Adrenal gland (tissue), 12 donors: ENCODE measurements around the gene CNP. TPM values are rescaled to one million over a fixed set of nuclear protein-coding genes. Genes with fewer than 3 reads are reported as not detected.
A peak's percentile ranks its signal among the peaks of the same experiment; 100 is the strongest.

ENCODE experiments used
- DNase-seq, 7 donors: peaks; one replicate each; pipeline ENCODE4 v3.0.0-alpha.2; 2019 to 2020
- H3K27ac ChIP-seq, 5 donors: fragments of 200-600 bp; sonication (generic) in 4 of 5; 1 replicate in 3 of 5; 2 replicates in 2 of 5; pipeline versions ENCODE4 v1.5.1 to v1.8.0; 2016 to 2020; ENCODE audit warnings: mild to moderate bottlenecking in 1 of 5
- H3K27me3 ChIP-seq: fragments of 200-600 bp; 2 replicates; pipeline ENCODE4 v1.8.0; 2021
- H3K36me3 ChIP-seq, 2 donors: fragments of 200-600 bp; replicated peaks in 1 of 2; 1 replicate in 1 of 2; 2 replicates in 1 of 2; pipeline versions ENCODE4 v1.5.1 to v1.8.0; 2018 to 2022
- H3K4me1 ChIP-seq, 2 donors: fragments of 200-600 bp; replicated peaks in 1 of 2; 1 replicate in 1 of 2; 2 replicates in 1 of 2; pipeline versions ENCODE4 v1.5.1 to v1.8.0; 2018 to 2021
- H3K4me3 ChIP-seq, 4 donors: fragments of 200-600 bp; sonication (generic) in 3 of 4; one replicate each; pipeline ENCODE4 v1.5.1; 2016 to 2018
- H3K9me3 ChIP-seq, 3 donors: fragments of 200-600 bp; sonication (generic) in 1 of 3; replicated peaks in 1 of 3; 1 replicate in 2 of 3; 2 replicates in 1 of 3; pipeline versions ENCODE4 v1.5.1 to v1.8.0; 2016 to 2021
- POLR2A ChIP-seq, 2 donors: fragments of 450-650 bp; IDR thresholded peaks; one replicate each; pipeline ENCODE4 v1.6.1; 2017; ENCODE audit warnings: antibody characterized with exemption in 2 of 2, mild to moderate bottlenecking in 2 of 2, moderate library complexity in 1 of 2
- WGBS, 4 donors: extraction: QIAGEN DNeasy Blood & Tissue Kit in 2 of 4; methylation state at CpG; one replicate each; pipeline versions ENCODE4 v1.1.5 to v1.1.7; 2013 to 2017; 5-methylcytosine and 5-hydroxymethylcytosine counted together
- intact Hi-C, 2 donors: fragments of 100-400 bp; cut with DNase I; formaldehyde crosslinking; loops; one replicate each; pipeline versions ENCODE4 v1.14.1 to v1.15.0; 2022 to 2023
- polyA plus RNA-seq, 3 donors: library from polyadenylated mRNA; stranded (reverse); fragments of 200-250 nt in 2 of 3; fragments of 350-450 nt in 1 of 3; fragmentation: Illumina TruSeq in 1 of 3; extraction: RNeasy Lipid Tissue Mini Kit (QIAGEN cat#74804) in 1 of 3; gene quantifications; one replicate each; pipeline ENCODE4 v1.2.3, GENCODE V29; 2013 to 2014
- total RNA-seq, 9 donors: library from RNA; depleted of rRNA in 4 of 9; stranded (reverse); fragments of >200 nt in 4 of 9; fragments of 120-200 nt in 1 of 9; fragmentation: NEBNext Ultra II Directional in 1 of 9; extraction: Animal tissue kit (Norgen Biotek cat#: 25700) in 1 of 9; gene quantifications; one replicate each; pipeline versions ENCODE4 v1.1.0 to v1.2.4, GENCODE V29; 2013 to 2023
- TF ChIP-seq, protein P1 (sequence below), 6 experiments: fragments of 450-650 bp in 4 of 6; fragments of 200-600 bp in 2 of 6; sonication (generic) in 1 of 6; IDR thresholded peaks; 1 replicate in 5 of 6; 2 replicates in 1 of 6; pipeline versions ENCODE4 v1.5.1 to v1.8.0; 2016 to 2021; ENCODE audit warnings: antibody characterized with exemption in 6 of 6, mild to moderate bottlenecking in 2 of 6, moderate library complexity in 1 of 6
- donor health status: healthy with polysubstance abuse.
- donor health status: Bipolar disorder and iron deficiency.
- donor health status: DM: yes; HTN: yes; CAD: no.
- donor health status: DM: no; HTN: no; CAD: no.
- donor health status: DM: no; HTN: no; CAD: no.
- donor health status: DM: yes; HTN: yes; CAD: no.

The CNP gene
- total and polyA plus RNA-seq, 12 donors: 27.9 to 78.5 (median 66.9) TPM

DNA sequence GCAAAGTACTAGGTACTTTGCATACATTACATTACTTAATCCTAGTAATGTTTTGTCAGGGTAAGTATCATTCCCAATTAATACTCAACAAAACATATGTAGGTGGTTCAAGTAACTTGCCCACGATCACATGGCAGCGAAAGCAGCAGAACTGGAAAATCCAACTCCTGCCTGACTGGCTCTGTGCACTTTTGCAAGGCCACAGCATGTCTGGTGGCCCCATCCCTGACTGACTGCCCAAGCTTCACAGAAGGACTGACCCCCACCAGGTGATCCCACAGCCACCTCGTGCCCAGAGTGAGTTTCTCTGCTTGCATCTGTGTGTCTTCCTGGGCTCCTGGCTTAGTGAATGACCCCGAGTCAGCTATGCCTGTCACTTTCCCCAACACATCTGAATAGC lies 11.4 kb downstream of the CNP start:
- no peak for DNase-seq
- WGBS, 4 donors: 81 to 90% (median 88%) methylated on average over 4 of the region's 4 CpGs
- no peaks in the 10 kb centered on the region for H3K9me3 ChIP-seq
- peaks cover 0 to 83% of the 10 kb centered on the region in 2 donors for H3K36me3 ChIP-seq
- peaks cover 8 to 34% of the 10 kb centered on the region in 2 donors for H3K4me1 ChIP-seq
- TF ChIP-seq, protein P1, sequence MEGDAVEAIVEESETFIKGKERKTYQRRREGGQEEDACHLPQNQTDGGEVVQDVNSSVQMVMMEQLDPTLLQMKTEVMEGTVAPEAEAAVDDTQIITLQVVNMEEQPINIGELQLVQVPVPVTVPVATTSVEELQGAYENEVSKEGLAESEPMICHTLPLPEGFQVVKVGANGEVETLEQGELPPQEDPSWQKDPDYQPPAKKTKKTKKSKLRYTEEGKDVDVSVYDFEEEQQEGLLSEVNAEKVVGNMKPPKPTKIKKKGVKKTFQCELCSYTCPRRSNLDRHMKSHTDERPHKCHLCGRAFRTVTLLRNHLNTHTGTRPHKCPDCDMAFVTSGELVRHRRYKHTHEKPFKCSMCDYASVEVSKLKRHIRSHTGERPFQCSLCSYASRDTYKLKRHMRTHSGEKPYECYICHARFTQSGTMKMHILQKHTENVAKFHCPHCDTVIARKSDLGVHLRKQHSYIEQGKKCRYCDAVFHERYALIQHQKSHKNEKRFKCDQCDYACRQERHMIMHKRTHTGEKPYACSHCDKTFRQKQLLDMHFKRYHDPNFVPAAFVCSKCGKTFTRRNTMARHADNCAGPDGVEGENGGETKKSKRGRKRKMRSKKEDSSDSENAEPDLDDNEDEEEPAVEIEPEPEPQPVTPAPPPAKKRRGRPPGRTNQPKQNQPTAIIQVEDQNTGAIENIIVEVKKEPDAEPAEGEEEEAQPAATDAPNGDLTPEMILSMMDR (IDR thresholded peaks at IDR 0.05): no peak
- TF ChIP-seq POLR2A (IDR thresholded peaks at IDR 0.05): no peak
- intact Hi-C loops: no loop called here
- no peaks in the 10 kb centered on the region for H3K27me3 ChIP-seq
- no peak overlapping the region for H3K4me3 ChIP-seq
- H3K27ac ChIP-seq: peak overlapping the region in 1 of 5 donors; percentile 10

DNA sequence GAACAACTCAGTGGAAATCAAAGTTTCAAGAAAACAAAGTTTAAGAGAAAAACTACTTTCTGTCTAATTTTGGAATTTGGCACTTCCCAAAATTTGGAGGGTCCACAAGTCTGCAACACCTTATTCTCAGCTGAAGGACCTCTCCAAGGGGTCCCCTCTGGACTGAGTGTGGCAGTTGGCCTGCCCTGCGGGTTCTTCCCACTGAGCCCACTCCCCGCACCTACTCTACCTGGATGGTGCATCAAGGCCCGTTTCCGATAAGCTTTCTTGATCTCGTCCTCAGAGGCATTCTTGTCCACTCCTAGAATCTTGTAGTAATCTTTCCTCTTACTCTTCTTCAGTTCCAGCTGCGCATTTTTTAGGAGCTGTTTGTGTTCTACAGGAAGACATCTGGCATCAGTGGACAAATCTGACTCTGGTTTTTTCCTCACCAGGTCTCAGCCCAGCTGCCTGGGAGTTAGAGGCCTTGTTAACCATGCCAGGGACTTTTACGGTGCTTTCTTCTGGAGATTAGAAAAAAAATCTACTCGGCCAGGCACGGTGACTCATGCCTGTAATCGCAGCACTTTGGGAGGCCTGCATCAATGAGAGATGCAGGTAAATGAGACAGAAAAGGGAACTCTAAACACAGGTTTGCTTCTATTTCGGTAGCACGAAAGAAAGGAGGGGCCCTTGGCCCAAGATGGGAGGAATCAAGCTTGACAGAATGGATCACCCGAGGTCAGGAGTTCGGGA lies 15.6 kb downstream of the CNP start:
- TF ChIP-seq, protein P1 (IDR thresholded peaks at IDR 0.05): no peak
- H3K27me3 ChIP-seq: no peaks in the 10 kb centered on the region
- intact Hi-C loops: no loop called here
- H3K4me1 ChIP-seq: no peaks in the 10 kb centered on the region
- H3K9me3 ChIP-seq: no peaks in the 10 kb centered on the region
- H3K4me3 ChIP-seq: no peak overlapping the region
- peaks cover 0 to 80% of the 10 kb centered on the region in 2 donors for H3K36me3 ChIP-seq
- peak in 6 of 7 donors; percentile 61 to 78 (median 72) for DNase-seq
- WGBS, 4 donors: 53 to 67% (median 60%) methylated on average over 14 of the region's 14 CpGs
- H3K27ac ChIP-seq: peak overlapping the region in 4 of 5 donors; percentile 63 to 73 (median 67)

DNA sequence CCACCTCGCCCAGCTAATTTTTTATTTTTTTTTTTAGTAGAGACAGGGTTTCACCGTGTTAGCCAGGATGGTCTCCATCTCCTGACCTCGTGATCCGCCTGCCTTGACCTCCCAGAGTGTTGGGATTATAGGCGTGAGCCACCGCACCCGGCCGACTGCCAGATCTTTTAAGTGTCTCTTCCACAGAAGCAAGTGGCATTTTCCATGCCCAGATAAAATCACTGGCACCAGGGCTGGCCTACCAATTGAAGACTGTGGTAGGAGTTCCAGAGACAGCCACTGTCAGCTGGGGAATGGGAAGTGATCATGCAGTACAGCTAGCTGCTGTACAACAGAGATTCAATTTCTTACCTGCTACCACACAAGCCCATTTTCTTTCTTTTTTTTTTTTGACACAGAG lies 17.9 kb downstream of the CNP start:
- H3K36me3 ChIP-seq: peaks cover 0 to 82% of the 10 kb centered on the region in 2 donors
- no peaks in the 10 kb centered on the region for H3K9me3 ChIP-seq
- 88 to 96% (median 92%) methylated on average over 8 of the region's 8 CpGs for WGBS, 4 donors
- no peak overlapping the region for H3K27ac ChIP-seq
- intact Hi-C loops: no loop called here
- H3K4me3 ChIP-seq: no peak overlapping the region
- TF ChIP-seq, protein P1 (IDR thresholded peaks at IDR 0.05): no peak
- TF ChIP-seq POLR2A (IDR thresholded peaks at IDR 0.05): no peak
- no peaks in the 10 kb centered on the region for H3K27me3 ChIP-seq
- no peaks in the 10 kb centered on the region for H3K4me1 ChIP-seq
- DNase-seq: no peak

DNA sequence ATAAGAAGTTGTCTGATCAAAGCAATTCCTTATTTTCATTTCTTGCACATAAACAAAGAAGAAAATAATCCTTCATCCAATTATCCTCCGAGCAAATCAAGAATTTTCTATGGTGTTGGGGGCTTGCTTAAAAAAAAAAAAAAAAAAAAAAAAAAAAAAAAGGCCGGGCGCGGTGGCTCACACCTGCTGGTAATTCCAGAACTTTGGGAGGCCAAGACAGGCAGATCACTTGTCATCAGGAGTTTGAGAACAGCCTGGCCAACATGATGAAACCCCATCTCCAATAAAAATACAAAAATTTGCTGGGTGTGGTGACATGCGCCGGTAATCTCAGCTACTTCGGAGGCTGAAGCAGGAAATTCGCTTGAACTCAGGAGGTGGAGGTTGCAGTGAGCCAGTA lies 19.3 kb downstream of the CNP start:
- intact Hi-C loops: no loop called here
- H3K36me3 ChIP-seq: peaks cover 0 to 86% of the 10 kb centered on the region in 2 donors
- no peaks in the 10 kb centered on the region for H3K27me3 ChIP-seq
- no peaks in the 10 kb centered on the region for H3K9me3 ChIP-seq
- no peak overlapping the region for H3K27ac ChIP-seq
- 93 to 98% (median 96%) methylated on average over 8 of the region's 8 CpGs for WGBS, 4 donors
- no peak for DNase-seq
- no peak for TF ChIP-seq POLR2A (IDR thresholded peaks at IDR 0.05)
- TF ChIP-seq, protein P1 (IDR thresholded peaks at IDR 0.05): no peak
- no peaks in the 10 kb centered on the region for H3K4me1 ChIP-seq
- no peak overlapping the region for H3K4me3 ChIP-seq
